ENCODE results near the gene SCAP. TPM values are rescaled to one million over a fixed set of nuclear protein-coding genes. Genes with fewer than 3 reads are reported as not detected.
"Not testable (repeated sequence)": the region's sequence is repeated elsewhere in the genome, so short reads cannot be mapped to it uniquely, and the experiment has no call there.

SCAP gene
- total RNA-seq, 1 experiment from 2014 or later, result 60.6 TPM

DNA sequence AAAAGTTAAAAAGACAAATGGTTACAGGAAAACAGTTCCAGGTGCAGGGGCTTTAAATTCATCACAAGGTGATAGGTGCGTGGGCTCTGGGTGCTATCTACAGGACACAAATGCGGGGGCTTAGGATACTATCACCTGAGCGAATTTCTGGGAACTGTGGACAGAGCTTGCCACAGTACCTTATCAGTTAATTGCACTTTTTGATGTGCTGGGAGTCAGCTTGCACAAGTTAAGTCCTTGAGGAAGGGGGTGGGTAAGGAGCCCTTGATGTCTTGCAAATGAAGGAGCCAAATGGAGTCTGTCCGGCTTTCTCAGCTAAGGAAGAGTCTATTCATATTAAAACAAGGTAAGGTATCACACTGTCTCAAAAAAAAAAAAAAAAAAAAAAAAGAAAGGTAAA is 6.0 kb upstream of the SCAP start:
- not testable (repeated sequence) for DNase-seq (ENCODE audit: low spot score)

DNA sequence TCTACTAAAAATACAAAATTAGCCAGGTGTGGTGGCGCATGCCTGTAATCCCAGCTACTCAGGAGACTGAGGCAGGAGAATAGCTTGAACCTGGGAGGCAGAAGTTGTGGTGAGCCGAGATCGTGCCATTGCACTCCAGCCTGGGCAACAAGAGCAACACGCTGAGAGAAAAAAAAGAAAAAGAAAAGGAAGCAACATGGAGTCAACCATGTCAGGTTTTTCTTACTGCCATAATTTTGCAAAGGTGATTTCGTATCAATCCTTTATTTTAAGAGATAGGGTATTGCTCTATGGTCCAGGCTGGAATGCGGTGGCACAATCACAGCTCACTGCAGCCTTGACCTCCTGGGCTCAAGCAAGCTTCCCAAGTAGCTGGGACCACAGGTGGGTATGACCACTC is 4.5 kb upstream of the SCAP start:
- DNase-seq (ENCODE audit: low spot score), result not testable (repeated sequence)

DNA sequence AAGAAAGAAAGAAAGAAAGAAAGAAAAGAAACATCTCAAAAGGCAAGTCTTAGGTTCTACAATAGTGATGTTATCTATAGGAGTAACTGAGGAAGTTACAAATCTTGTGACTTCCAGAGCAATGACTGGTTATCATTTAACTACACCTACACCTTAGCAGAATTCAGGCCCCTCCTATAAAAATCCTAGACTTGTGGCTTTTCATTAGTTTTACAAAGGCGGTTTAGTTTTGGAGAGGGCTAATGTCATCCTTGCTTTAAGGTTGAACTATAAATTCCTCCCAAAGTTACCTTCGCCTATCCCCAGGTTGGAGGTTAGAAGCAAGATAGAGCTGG is 4.1 kb upstream of the SCAP start:
- DNase-seq (ENCODE audit: low spot score), result no peak

DNA sequence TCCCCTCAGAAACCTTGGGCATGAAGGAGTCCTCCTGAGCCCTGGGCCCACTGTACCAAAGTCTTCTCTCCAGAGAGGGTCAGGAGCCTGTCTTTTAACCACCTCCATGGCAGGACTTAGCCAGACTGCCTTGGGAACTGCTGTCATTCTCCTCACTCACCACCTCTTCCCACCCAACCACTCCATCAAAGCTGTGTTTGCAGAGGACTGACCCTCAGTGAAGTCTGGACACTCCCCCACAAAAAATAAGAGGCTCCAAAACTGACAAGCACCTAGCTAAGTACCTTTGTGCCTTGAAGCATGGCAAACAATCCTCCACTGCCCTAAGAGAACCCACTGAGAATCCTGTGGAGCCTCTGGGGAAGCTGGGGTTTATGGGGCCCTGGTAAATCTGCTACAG is 2.3 kb upstream of the SCAP start:
- no peak for DNase-seq (ENCODE audit: low spot score)

DNA sequence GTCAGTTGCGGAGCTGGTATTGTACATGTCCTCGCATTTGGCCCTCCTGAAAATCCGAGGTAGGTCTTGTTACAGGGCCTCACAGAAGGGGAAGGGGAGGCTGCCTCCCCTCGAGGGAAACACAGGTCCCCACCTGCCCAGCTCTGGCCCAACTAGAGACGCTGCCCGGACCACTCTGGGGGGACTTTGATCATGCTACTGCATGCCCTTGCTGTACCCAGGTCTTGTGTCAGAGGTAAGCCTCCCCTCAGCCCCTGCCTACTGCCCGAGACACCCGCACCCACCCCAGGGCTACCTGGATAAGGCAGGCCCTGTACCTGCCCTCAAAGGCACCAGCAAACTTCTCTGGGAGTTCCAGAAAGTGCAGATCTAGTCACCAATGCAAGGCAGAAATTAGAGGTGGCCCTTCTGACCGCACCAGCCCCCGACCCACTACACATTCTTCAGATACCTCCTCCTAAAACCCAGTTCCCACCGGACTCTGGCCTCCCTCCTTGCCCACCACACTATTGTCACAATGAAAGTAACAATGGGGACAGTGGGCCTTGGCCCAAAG is 981 bp upstream of the SCAP start:
- DNase-seq (ENCODE audit: low spot score), result no peak

DNA sequence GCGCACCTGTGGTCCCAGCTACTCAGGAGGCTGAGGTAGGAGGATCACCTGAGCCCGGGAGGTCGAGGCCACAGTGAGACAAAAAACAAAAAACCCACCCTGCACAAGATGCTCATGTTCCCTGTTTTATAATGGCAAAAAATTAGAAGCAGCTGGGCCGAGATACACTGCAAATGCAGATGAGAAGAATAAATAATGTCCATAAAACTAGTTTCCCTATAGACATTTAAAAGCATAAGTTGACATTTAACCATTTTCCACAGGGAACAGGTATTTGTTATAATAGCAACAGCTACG is 537 bp upstream of the SCAP start:
- DNase-seq (ENCODE audit: low spot score), result no peak

DNA sequence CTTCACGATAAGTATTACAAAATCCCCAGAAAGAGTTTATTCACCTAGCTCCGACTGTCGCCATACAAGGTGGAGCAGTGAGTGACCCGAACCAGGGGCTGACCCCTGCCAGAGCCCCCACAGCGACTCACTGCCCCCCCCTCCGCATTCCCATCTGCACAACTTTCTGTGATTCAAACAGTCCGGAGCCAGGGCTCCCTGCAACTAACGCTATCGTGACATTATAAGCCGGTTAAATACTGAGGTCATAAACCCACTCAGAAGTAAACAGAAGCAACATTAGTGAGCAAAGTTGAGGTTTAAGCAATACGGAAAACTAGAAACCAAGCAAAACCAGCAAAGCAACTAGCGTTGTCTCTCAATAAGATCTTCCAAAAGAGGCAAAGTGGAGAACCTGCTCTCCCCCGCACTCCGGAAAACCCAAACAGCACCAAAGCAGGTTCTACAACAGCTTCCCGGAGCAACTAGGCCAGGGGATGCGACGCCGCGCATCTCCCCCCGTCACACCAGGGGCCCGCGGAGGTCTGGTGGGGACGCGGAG is 642 bp downstream of the SCAP start:
- DNase-seq (ENCODE audit: low spot score), result peak; percentile 8

DNA sequence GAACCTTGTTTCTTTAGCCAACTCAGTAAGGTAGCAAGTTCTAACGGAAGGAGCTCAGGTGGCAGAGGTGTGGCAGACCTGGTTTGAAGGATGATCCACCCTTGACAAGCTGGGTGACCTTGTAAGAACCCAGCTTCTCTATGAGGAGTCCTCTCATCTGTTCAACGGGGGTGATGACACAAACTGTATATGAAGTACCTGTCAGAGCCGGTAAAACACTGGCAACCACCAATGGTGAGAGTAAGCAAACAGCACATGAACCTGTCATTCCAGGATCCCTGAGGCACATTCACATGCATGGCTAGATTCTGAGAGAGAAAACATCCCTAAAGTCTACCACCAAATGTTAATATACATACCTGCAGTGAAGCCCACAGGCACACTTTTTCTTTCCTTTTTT is 2.4 kb downstream of the SCAP start:
- no peak for DNase-seq (ENCODE audit: low spot score)

DNA sequence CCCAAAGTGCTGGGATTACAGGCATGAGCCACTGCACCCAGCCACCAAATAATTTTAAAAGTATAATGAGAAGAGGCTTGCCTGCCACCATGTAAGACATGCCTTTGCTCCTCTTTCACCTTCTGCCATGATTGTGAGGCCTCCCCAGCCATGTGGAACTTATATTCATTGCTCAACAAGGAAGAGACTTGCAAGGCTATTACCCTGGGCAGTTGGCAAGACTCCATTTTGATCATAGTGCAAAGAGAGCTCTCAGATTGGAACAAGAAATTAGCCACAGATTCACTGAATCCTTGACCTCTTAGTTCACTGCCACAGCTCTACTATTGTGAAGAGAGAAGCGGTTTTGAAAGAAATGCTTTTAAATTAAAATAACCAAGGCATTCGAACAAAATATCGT is 6.1 kb downstream of the SCAP start:
- no peak for DNase-seq (ENCODE audit: low spot score)

DNA sequence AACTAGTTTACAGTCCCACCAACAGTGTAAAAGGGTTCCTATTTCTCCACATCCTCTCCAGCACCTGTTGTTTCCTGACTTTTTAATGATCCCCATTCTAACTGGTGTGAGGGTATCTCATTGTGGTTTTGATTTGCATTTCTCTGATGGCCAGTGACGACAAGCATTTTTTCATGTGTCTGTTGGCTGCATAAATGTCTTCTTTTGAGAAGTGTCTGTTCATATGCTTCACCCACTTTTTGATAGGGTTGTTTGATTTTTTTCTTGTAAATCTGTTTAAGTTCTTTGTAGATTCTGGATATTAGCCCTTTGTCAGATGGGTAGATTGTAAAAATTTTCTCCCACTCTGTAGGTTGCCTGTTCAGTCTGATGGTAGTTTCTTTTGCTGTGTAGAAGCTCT is 7.4 kb downstream of the SCAP start:
- DNase-seq (ENCODE audit: low spot score), result not testable (repeated sequence)

DNA sequence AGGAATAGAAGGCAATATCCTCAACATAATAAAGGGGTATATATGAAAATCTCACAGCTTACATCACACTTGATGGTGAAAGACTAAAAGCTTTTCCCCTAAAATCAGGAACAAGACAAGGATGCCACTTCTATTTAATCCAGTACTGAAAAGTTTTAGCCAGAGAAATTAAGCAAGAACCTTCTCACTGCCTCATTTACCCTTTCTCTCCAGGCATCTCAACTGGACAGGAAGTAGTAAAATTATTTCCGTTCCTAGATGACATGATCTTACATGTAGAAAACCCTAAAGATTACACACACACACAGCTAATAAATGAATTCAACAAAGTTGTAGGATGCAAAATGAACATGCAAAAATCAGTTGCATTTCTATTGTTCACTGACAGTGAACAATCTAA is 11.2 kb downstream of the SCAP start:
- no peak for DNase-seq (ENCODE audit: low spot score)

DNA sequence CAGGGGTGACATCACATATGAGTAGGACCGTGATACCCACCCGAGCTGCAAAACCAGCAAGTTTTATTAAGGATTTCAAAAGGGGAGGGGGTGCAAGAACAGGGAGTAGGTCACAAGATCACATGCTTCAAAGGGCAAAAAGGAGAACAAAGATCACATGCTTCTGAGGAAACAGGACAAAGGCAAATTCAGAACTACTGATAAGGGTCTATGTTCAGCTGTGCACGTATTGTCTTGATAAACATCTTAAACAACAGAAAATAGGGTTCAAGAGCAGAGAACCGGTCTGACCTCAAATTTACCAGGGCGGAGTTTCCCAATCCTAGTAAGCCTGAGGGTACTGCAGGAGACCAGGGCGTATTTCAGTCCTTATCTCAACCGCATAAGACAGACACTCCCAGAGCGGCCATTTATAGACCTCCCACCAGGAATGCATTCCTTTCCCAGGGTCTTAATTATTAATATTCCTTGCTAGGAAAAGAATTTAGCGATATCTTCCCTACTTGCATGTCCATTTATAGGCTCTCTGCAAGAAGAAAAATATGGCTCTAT is 16.1 kb downstream of the SCAP start:
- DNase-seq (ENCODE audit: low spot score), result not testable (repeated sequence)

DNA sequence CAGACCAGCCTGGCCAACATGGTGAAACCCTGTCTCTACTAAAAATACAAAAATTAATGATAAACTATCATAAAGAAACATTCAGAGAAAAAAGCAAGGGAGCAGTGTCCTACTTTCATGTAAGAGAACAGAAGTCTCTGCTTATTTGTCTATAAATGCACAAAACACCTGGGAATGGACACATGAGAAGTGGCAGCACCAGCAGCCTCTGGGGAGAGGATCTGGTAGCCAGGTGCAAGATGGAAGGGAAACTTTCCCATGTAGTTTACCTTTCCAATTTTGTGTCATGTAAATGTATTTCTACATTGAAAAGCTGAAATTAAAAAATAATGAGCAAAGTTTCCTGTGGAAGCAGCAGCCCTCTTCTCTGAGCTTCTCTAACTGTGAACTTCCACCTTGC is 18.8 kb downstream of the SCAP start:
- no peak for DNase-seq (ENCODE audit: low spot score)

DNA sequence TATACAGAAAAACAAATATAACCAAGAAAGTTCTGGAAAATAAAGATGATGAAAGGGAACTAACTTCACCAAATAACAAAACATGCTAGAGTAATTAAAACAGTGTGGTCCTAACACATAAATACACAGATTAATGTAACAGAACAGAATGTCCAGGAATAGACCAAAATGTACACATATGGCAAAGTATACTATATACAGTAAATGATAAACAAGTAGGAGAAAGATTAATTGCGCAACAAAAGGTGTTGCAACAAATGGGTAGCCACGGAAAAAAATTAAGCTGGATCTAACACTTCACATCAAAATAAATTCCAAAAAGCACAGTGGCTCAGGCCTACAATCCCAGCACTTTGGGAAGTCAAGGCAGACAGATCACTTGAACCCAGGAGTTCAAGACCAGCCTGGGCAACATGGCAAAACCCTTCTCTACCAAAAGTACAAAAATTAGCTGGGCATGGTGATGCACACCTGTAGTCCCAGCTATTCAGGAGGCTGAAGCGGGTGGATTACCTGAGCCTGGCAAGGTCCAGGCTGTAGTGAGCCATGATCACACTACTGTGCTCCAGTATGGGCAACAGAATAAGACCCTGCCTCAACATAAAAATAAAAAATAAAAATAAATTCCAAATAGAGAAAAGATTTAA is 19.8 kb downstream of the SCAP start:
- no peak for DNase-seq (ENCODE audit: low spot score)

DNA sequence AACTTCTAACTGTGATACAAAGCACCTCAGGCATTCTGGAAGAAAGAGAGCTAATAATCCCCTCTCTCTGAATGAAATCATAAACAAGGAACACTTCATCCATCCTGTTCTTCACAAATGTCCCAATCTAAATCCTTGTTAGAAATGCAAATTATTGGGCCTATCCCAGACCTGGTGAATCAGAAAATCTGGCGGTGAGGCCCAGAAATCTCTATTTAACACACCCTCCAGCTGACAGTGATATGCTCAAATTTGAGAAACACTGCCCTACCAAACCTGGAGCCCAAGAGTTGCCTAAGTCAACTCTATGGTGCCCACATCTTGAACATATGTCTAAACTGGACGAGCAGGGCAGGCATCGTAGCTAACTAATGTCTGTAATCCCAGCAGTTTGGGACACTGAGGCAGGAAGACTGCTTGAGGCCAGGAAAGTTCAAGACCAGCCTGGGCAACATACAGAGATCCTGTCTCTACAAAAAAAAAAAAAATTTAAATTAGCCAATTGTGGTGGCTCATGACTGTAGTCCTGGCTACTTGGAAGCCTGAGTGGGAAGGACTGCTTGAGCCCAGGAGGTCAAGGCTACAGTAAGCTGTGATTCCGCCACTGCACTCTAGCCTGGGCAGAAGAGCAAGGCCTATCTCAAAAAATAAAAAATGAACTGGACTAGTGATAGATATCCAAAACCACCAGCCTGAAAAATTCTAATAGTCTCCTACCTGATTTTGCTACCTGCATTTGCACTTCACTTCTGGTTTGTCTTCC is 23.1 kb downstream of the SCAP start:
- DNase-seq (ENCODE audit: low spot score), result no peak

DNA sequence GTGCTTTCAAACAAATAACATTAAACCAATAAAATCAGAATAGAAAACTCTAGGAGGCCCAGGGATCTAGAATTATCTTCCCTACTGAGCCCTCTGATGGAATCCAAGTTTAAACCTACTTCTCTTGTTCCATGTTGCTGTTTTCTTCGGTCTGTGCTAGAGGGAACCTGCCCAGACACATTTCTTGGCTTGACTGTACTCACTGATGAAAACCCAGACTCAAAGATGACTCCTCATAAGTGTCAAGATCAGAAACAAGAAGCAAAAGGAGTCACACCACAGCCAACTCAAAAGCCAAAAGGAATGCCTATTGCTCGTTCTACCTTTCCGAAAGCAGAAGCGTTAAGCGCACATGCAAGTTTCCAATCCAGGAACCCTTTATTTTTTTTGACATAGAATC is 31.6 kb downstream of the SCAP start:
- no peak for DNase-seq (ENCODE audit: low spot score)

DNA sequence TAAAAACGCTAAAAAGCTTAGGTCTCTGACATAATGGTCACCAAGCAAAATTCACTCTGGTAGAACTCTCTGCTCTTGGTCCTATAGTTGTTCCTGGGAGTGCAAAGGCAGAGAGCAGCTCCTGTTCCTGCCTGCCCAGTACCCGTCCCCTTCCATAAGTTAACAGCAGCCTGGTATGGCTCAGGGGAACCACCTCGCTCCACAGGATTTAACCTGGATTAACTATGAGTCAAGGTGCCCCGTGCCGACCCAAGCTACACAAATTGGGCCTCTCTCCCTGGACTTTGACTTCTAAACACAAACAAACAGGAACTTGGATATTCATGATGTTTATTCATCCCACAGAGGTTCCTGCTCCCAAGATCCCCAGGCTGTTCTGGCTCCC is 32.1 kb downstream of the SCAP start:
- no peak for DNase-seq (ENCODE audit: low spot score)

DNA sequence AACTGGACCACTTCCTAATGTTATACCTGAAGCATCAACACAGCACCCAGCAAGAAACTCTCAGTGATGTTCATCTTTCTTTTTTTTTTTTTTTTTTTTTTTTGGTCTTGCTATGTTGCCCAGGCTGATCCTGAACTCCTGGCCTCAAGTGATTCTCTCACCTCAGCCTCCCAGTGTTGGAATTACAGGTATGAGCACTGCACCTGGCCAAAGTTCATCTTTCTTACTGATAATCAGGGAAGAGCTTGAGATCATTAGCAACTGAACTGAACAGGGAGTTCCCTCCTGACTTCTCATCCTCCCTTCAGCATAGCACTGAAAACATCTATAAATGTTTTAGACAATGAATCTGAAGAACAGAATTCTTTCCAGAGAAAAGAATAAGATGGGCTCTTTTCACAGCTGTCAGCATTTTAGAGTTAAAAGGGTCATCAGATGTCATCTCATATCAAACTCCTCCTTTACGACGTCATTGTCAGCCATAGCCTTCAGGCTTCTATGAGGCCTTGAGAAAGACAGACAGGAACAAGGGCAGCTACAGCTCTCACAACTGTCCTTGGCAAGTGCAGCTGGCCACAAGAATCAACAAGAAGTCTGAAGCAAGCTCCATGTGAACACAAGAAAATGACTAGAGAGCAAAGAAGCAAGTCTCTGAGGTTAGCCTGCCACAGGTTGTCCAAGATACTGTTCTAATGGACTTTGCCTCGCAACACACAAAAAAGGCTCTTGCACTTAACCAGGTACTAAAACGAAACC is 33.8 kb downstream of the SCAP start:
- DNase-seq (ENCODE audit: low spot score), result no peak

DNA sequence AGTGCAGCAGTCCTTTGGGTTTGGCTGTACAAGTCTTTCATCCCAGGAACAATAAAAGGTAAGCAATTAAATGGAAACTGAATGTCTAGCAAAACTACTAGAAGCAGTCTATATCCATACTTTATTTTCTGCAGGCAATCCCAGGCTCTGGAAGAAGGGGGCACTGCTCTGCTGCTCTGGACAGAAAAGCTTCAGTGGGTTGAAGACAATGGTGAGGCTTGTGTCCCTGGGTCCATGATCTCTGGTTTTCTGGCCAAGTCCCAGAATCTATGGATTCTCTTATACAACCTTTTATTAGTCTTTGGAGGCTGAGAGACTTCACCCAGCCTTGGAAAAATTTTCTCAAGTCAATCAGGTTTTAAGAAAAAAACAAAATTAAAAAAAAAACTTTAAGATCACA is 35.6 kb downstream of the SCAP start:
- no peak for DNase-seq (ENCODE audit: low spot score)

DNA sequence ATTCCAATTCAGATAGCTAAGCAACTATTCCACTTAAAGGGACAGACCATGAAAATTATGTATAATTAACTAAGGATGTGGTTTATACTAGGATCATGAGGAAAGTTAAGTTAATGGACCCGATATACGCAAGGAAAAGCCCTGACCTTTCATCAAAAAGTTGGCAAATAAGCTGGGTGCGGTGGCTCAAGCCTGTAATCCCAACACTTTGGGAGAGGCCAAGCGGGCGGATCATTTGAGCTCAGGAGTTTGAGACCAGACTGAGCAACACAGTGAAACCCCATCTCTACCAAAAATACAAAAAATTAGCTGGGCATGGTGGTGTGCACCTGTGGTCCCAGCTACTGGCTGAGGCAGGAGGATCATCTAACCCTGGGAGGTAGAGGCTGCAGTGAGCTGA is 39.6 kb downstream of the SCAP start:
- no peak for DNase-seq (ENCODE audit: low spot score)

DNA sequence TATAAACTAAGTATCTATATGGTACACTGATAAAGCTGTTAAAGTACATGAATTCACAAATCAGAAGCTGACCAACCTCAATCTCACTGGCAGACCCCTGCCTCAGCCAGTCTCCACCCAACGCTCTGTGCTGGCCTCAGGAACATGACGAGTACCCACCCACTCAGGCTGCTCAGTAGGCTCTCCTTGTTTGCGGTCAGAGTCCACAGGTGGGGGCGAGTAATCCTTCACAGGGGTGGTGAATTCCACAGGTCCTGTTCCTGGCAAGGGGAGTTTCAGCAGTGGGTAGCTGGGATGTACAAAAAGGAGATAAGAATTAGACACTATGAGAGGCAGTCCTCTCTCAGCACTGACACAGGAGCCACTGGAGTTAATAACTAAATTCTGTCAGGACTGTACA is 40.9 kb downstream of the SCAP start:
- DNase-seq (ENCODE audit: low spot score), result no peak

DNA sequence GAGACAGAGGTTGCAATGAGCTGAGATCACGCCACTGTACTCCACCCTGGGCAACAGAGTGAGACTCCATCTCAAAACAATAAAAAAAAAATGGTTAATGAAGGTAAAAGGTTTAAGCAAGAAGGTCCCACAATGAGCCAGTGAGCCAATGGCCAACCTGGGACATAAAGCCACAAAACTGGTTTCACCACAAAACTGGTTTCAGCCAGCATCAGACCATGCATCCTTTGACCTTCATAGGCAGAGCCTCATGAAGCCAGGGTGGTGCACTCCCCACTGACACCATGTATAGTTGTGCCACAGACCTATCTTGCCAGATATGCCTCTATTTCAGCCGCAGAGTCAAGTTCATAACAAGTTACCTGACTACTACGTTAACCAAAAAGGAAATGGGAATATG is 41.9 kb downstream of the SCAP start:
- DNase-seq (ENCODE audit: low spot score), result no peak

DNA sequence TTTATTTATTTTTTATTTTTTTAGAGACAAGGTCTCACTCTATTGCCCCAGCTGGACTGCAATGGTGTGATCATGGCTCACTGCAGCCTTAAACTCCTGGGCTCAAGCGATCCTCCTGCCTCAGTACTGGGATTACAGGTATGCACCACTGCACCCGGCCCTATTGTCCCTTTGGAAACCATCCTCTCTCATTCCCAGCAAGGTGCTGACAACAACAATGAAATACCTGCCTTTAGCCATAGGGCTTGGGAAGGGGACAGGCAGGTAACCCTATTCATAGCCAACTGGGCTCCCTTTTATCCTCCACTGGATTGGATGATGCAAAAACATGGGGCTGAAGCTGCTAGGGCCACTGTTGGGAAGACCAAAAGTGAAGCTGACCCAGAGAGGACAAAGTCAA is 43.1 kb downstream of the SCAP start:
- no peak for DNase-seq (ENCODE audit: low spot score)
